D721Med (cell line): ENCODE measurements around the gene PIGU.
"Not testable (repeated sequence)": the region's sequence is repeated elsewhere in the genome, so short reads cannot be mapped to it uniquely, and the experiment has no call there.

Source experiments
- DNase-seq: peaks from one replicate; pipeline ENCODE4 v3.0.0; 2011; ENCODE audit warnings: low spot score; ENCODE audit not compliant: insufficient read length
- FAIRE-seq: peaks from 2 replicates; lab custom pipeline; 2011; peaks lifted over from hg19 to GRCh38; lab: Jason Lieb, UNC
- TF ChIP-seq, protein P1 (sequence below): IDR thresholded peaks from 2 replicates; pipeline ENCODE4 v1.5.1; 2012; ENCODE audit warnings: mild to moderate bottlenecking, control low read depth; ENCODE audit not compliant: insufficient read depth; ENCODE audit errors: missing control alignments

PIGU gene

DNA sequence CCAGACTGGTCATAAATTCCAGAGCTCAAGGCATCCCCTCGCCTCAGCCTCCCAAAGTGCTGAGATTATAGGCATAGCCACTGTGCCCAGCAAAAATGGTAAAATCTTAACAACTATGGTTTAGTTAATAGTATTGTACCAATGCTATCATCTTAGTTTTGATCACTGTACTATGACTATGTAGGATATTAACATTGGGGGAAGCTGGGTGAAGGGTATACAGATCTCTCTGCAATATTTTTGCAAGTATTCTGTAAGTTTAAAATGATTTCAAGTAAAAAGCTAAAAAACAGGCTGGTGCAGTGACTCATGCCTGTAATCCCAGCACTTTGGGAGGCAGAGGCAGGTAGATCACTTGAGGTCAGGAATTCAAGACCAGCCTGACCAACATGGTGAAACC, 7.8 kb downstream of the PIGU start:
- FAIRE-seq = no peak

GRCh38 chr20:34664751-34665150, 12.1 kb downstream of the PIGU start:
- DNase-seq, FAIRE-seq: not testable (repeated sequence)

More for the DNA sequence above, 7.8 kb downstream of the PIGU start:
- DNase-seq = no peak
- TF ChIP-seq, protein P1, sequence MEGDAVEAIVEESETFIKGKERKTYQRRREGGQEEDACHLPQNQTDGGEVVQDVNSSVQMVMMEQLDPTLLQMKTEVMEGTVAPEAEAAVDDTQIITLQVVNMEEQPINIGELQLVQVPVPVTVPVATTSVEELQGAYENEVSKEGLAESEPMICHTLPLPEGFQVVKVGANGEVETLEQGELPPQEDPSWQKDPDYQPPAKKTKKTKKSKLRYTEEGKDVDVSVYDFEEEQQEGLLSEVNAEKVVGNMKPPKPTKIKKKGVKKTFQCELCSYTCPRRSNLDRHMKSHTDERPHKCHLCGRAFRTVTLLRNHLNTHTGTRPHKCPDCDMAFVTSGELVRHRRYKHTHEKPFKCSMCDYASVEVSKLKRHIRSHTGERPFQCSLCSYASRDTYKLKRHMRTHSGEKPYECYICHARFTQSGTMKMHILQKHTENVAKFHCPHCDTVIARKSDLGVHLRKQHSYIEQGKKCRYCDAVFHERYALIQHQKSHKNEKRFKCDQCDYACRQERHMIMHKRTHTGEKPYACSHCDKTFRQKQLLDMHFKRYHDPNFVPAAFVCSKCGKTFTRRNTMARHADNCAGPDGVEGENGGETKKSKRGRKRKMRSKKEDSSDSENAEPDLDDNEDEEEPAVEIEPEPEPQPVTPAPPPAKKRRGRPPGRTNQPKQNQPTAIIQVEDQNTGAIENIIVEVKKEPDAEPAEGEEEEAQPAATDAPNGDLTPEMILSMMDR = no peak

- TF ChIP-seq, protein P1 = no peak
- DNase-seq = no peak
- no peak for FAIRE-seq
These were observed 13.5 kb downstream of the PIGU start for GRCh38 chr20:34663213-34663943.

GRCh38 chr20:34661811-34662210, 15.1 kb downstream of the PIGU start:
- not testable (repeated sequence) for DNase-seq, FAIRE-seq

GRCh38 chr20:34658654-34659053, 18.2 kb downstream of the PIGU start:
- not testable (repeated sequence) for DNase-seq, FAIRE-seq

DNA sequence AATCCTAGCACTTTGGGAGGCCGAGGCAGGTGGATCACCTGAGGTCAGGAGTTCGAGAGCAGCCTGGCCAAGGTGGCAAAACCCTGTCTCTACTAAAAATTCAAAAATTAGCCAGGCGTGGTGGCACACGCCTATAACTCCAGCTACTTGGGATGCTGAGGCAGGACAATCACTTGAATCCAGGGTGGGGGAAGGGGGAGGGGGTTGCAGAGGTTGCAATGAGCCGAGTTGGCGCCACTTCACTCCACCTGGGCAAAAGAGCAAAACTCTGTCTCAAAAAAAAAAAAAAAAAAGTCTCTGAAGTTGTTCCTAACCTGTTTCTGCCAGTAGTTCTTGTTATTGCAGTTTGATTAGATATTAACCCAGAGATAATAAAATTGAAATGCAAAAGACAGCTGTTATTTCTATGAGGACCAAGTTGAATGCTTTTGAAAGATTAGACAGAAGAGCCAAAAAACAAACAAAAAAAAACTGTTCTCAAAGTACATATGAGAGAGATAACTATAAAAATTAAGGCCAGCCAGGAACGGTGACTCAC, 22.6 kb downstream of the PIGU start:
- no peak for FAIRE-seq
- no peak for DNase-seq

GRCh38 chr20:34651200-34651599, 25.7 kb downstream of the PIGU start:
- TF ChIP-seq, protein P1 = no peak
- no peak for FAIRE-seq

More for the DNA sequence above, 22.6 kb downstream of the PIGU start:
- TF ChIP-seq, protein P1 = no peak

DNA sequence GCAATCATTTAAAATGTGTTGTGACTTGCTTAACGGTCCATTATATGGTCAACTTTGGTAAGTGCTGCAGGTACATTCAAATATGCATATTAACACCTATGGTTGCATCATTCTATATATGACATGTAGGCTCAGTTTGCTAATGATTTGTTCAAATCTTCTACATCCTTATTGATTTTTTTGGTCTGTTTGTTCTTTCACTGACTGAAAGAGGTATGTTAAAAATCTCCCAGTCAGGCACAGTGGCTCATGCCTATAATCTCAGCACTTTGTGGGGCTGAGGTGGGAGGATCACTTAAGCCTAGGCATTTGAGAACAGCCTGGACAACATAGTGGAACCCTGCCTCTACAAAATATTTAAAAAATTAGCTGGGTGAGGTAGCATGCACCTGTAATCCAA, 29.2 kb downstream of the PIGU start:
- DNase-seq = no peak
- TF ChIP-seq, protein P1 = no peak
- no peak for FAIRE-seq

More at GRCh38 chr20:34651200-34651599, 25.7 kb downstream of the PIGU start:
- no peak for DNase-seq
